ENCODE data around the gene MSI2. TPM values are rescaled to one million over a fixed set of nuclear protein-coding genes. Genes with fewer than 3 reads are reported as not detected.
A peak's percentile ranks its signal among the peaks of the same experiment; 100 is the strongest.

MSI2 gene
- total RNA-seq, 4 donors from 2014 or later, result 19.7 to 35.8 (median 22.4) TPM

- H3K27me3 ChIP-seq, result no peaks in the 10 kb centered on the region
- TF ChIP-seq POLR2AphosphoS5 (IDR thresholded peaks at IDR 0.05) (no peak), EP300 (IDR thresholded peaks at IDR 0.05) (no peak), POLR2A (IDR thresholded peaks at IDR 0.05) (no peak)
- TF ChIP-seq, protein P1, sequence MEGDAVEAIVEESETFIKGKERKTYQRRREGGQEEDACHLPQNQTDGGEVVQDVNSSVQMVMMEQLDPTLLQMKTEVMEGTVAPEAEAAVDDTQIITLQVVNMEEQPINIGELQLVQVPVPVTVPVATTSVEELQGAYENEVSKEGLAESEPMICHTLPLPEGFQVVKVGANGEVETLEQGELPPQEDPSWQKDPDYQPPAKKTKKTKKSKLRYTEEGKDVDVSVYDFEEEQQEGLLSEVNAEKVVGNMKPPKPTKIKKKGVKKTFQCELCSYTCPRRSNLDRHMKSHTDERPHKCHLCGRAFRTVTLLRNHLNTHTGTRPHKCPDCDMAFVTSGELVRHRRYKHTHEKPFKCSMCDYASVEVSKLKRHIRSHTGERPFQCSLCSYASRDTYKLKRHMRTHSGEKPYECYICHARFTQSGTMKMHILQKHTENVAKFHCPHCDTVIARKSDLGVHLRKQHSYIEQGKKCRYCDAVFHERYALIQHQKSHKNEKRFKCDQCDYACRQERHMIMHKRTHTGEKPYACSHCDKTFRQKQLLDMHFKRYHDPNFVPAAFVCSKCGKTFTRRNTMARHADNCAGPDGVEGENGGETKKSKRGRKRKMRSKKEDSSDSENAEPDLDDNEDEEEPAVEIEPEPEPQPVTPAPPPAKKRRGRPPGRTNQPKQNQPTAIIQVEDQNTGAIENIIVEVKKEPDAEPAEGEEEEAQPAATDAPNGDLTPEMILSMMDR (IDR thresholded peaks at IDR 0.05), result no peak
- no peak for DNase-seq (ENCODE audit: low spot score in 2 of 2)
- H3K4me3 ChIP-seq, result no peak overlapping the region
- no peaks in the 10 kb centered on the region for H3K9me3 ChIP-seq
- no peaks in the 10 kb centered on the region for H3K36me3 ChIP-seq
- 84% methylated on average over 2 of the region's 2 CpGs for WGBS
- H3K27ac ChIP-seq, result peak overlapping the region; percentile 77
- peaks cover 32% of the 10 kb centered on the region for H3K4me1 ChIP-seq
These were observed 405.7 kb downstream of the MSI2 start for GRCh38 chr17:57662041-57662440.

DNA sequence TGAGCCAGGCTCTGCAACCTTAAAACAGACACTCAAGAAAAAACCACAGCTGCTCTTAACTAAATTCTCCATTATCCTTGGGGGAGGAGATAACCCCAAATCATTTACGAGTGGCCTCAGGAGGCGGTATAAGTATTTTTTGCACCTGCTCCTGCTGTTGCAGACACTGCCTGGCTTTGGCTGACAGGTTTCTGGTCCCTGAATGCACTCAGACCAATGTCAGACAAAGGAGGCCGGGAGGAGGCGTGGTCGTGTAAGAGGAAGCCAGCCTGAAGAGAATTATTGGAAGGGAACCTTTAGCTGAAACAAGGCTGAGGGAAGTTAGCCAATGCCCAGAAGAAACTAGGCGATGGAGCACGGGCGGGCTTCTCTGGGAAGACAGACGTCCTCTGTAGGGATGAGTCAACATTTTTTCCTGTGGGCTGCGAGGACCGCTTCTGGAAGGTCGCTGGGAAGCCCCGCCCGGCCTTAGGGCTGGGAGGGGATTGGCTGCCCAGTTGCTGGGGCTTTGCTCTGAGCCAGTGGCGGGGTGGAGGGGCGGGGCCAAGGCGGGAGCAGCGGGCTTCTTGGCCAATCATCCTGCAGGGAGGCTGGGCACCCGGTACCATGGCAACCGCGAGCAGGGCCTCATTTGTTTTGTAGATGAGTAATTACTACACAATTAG lies 406.5 kb downstream of the MSI2 start:
- Histone ChIP-seq H3K27me3 (no peaks in the 10 kb centered on the region), H3K4me1 (peaks cover 32% of the 10 kb centered on the region), H3K4me3 (peak overlapping the region; percentile 5), H3K9me3 (no peaks in the 10 kb centered on the region), H3K36me3 (no peaks in the 10 kb centered on the region), H3K27ac (peak overlapping the region; percentile 77)
- TF ChIP-seq EP300 (IDR thresholded peaks at IDR 0.05), result no peak
- no peak for TF ChIP-seq POLR2A (IDR thresholded peaks at IDR 0.05)
- TF ChIP-seq, protein P1 (IDR thresholded peaks at IDR 0.05), result no peak
- TF ChIP-seq POLR2AphosphoS5 (IDR thresholded peaks at IDR 0.05), result no peak
- 15% methylated on average over 18 of the region's 21 CpGs for WGBS
- DNase-seq (ENCODE audit: low spot score in 2 of 2), result peak; percentile 96 to 97

DNA sequence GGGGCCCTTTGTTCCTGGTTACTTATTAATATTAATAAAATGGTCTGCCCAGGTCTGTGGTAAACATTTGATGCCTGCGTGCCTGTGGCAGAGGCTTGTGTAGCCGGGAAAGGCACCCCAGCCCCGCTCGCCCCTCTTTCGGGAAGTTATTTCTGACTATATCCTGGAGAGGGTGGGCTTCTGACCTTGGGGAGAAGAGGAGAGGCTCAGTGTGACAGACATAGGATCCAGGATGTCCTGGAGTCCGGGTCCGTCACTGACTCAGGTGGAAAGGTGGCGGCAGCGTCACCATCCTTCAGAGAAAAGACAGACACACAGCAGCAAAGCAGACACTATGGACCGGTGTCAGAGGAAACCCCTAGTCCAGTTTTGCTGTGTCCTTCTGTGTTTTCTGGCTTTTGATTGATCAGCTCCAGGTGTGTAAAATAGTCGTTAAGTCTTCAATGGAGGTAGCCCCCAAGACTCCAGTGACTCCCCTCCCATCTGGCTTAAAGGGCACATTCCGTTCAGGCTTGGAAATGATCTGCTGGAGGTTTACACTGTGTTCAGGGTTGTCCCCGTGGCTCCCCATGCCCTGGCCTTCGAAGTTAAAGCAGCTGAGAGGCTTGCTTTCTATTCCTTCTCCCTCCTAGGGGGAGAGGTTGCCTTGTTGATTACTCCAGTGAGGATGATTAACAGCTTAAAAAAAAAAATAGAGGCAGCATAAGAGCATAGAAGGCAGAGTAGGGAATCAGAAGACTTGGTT lies 407.2 kb downstream of the MSI2 start:
- Histone ChIP-seq H3K36me3 (no peaks in the 10 kb centered on the region), H3K4me3 (peak overlapping the region; percentile 5), H3K27me3 (no peaks in the 10 kb centered on the region), H3K9me3 (no peaks in the 10 kb centered on the region), H3K4me1 (peaks cover 32% of the 10 kb centered on the region), H3K27ac (peak overlapping the region; percentile 77)
- TF ChIP-seq EP300 (IDR thresholded peaks at IDR 0.05), result no peak
- TF ChIP-seq POLR2AphosphoS5 (IDR thresholded peaks at IDR 0.05), result no peak
- TF ChIP-seq POLR2A (IDR thresholded peaks at IDR 0.05), result no peak
- TF ChIP-seq, protein P1 (IDR thresholded peaks at IDR 0.05), result no peak
- WGBS, result 74% methylated on average over 14 of the region's 14 CpGs
- no peak for DNase-seq (ENCODE audit: low spot score in 2 of 2)

GRCh38 chr17:57665128-57665527 lies 408.8 kb downstream of the MSI2 start:
- Histone ChIP-seq H3K36me3 (no peaks in the 10 kb centered on the region), H3K27ac (peak overlapping the region; percentile 18), H3K27me3 (no peaks in the 10 kb centered on the region), H3K4me3 (no peak overlapping the region), H3K9me3 (no peaks in the 10 kb centered on the region), H3K4me1 (peaks cover 32% of the 10 kb centered on the region)
- TF ChIP-seq POLR2A (IDR thresholded peaks at IDR 0.05) (no peak), POLR2AphosphoS5 (IDR thresholded peaks at IDR 0.05) (no peak), EP300 (IDR thresholded peaks at IDR 0.05) (no peak)
- TF ChIP-seq, protein P1 (IDR thresholded peaks at IDR 0.05), result no peak
- WGBS, result 64% methylated on average over 4 of the region's 5 CpGs
- DNase-seq (ENCODE audit: low spot score in 2 of 2), result peak in 1 of 2 donors; percentile 31

GRCh38 chr17:57665696-57666095 lies 409.4 kb downstream of the MSI2 start:
- 81% methylated on average over 3 of the region's 4 CpGs for WGBS
- peaks cover 32% of the 10 kb centered on the region for H3K4me1 ChIP-seq
- peak in 1 of 2 donors; percentile 31 for DNase-seq (ENCODE audit: low spot score in 2 of 2)
- H3K27ac ChIP-seq, result peak overlapping the region; percentile 18
- H3K4me3 ChIP-seq, result no peak overlapping the region
- no peak for TF ChIP-seq POLR2AphosphoS5 (IDR thresholded peaks at IDR 0.05)
- no peak for TF ChIP-seq EP300 (IDR thresholded peaks at IDR 0.05)
- TF ChIP-seq, protein P1 (IDR thresholded peaks at IDR 0.05), result no peak
- TF ChIP-seq POLR2A (IDR thresholded peaks at IDR 0.05), result no peak
- H3K9me3 ChIP-seq, result no peaks in the 10 kb centered on the region
- no peaks in the 10 kb centered on the region for H3K27me3 ChIP-seq
- no peaks in the 10 kb centered on the region for H3K36me3 ChIP-seq

All from suprapubic skin (tissue), 4 donors.